Endodermal cell (in vitro differentiated cells): ENCODE data around the gene SAMD15. TPM values are rescaled to one million over a fixed set of nuclear protein-coding genes. Genes with fewer than 3 reads are reported as not detected.

Experiments
- DNase-seq: peaks from one replicate; pipeline ENCODE4 v3.0.0-alpha.2; 2017
- H3K27ac ChIP-seq: 2 replicates; pipeline ENCODE4 v1.5.1; 2013; ENCODE audit warnings: mild to moderate bottlenecking, low read depth, low read length, moderate library complexity
- H3K27me3 ChIP-seq: 2 replicates; pipeline ENCODE4 v1.6.1; 2013; ENCODE audit warnings: mild to moderate bottlenecking, low read length, moderate library complexity; ENCODE audit not compliant: insufficient read depth, control insufficient read depth, poor library complexity, severe bottlenecking
- H3K36me3 ChIP-seq: 2 replicates; pipeline ENCODE4 v1.7.0; 2013; ENCODE audit warnings: mild to moderate bottlenecking, low read length, moderate library complexity; ENCODE audit not compliant: control insufficient read depth, insufficient read depth
- H3K4me1 ChIP-seq: one replicate; pipeline ENCODE4 v1.7.0; 2013; ENCODE audit warnings: low read length; ENCODE audit not compliant: control insufficient read depth, insufficient read depth
- H3K4me3 ChIP-seq: 2 replicates; pipeline ENCODE4 v1.5.1; 2013; ENCODE audit warnings: mild to moderate bottlenecking, low read length, moderate library complexity
- H3K9ac ChIP-seq: 2 replicates; pipeline ENCODE4 v1.6.1; 2013; ENCODE audit warnings: mild to moderate bottlenecking, low read length, moderate library complexity; ENCODE audit not compliant: poor library complexity, severe bottlenecking; ENCODE audit errors: extremely low read depth
- H3K9me3 ChIP-seq: 2 replicates; pipeline ENCODE4 v1.6.1; 2013; ENCODE audit warnings: mild to moderate bottlenecking, low read length, moderate library complexity; ENCODE audit not compliant: control insufficient read depth
- H3K27ac Mint-ChIP-seq: 2 replicates; pipeline ENCODE4 v1.8.0; 2020; ENCODE audit warnings: mixed read lengths
- H3K27me3 Mint-ChIP-seq: 2 replicates; pipeline ENCODE4 v1.8.0; 2021; ENCODE audit warnings: mild to moderate bottlenecking, mixed read lengths; ENCODE audit not compliant: insufficient read depth
- H3K36me3 Mint-ChIP-seq: 2 replicates; pipeline ENCODE4 v1.8.0; 2020; ENCODE audit warnings: low read depth, mixed read lengths
- H3K4me1 Mint-ChIP-seq: 2 replicates; pipeline ENCODE4 v1.8.0; 2020; ENCODE audit warnings: mixed read lengths
- H3K4me3 Mint-ChIP-seq: 2 replicates; pipeline ENCODE4 v1.8.0; 2020; ENCODE audit warnings: mild to moderate bottlenecking, moderate library complexity, mixed read lengths
- H3K9me3 Mint-ChIP-seq: 2 replicates; pipeline ENCODE4 v1.8.0; 2020; ENCODE audit warnings: mild to moderate bottlenecking, mixed read lengths
- CTCF ChIP-seq: fragments of 200-600 bp; sonication (generic); conservative IDR thresholded peaks from 2 replicates; pipeline ENCODE4 v1.5.0; 2021; ENCODE audit warnings: antibody characterized with exemption, mild to moderate bottlenecking
- WGBS, 2 experiments: methylation state at CpG; one replicate each; pipeline versions ENCODE4 v1.1.5 to v1.1.7; 2013; ENCODE audit warnings: missing lambda C conversion rate in 2 of 2, mixed read lengths in 1 of 2; ENCODE audit not compliant: insufficient coverage in 1 of 2, insufficient read length in 1 of 2; 5-methylcytosine and 5-hydroxymethylcytosine counted together
- total RNA-seq, 2 donors: library from RNA; stranded (reverse); fragmentation: NEBNext Ultra II Directional in 1 of 2; extraction: Animal tissue kit (Norgen Biotek cat#: 25700) in 1 of 2; gene quantifications; 2 replicates in 1 of 2; 3 replicates in 1 of 2; pipeline ENCODE4 v1.2.1, GENCODE V29; 2021

Gene SAMD15
- total RNA-seq, 2 donors from 2014 or later: 4.3 to 5.5 TPM

GRCh38 chr14:77416836-77417235 is 39.7 kb downstream of the SAMD15 start:
- peaks cover 1% of the 10 kb centered on the region for H3K27me3 Mint-ChIP-seq
- WGBS, 2 experiments: 99 to 100% methylated on average over 1 to 8 of the region's 8 CpGs
- no peak overlapping the region for H3K4me3 ChIP-seq
- no peak for DNase-seq
- H3K27ac ChIP-seq: no peak overlapping the region
- peaks cover 15% of the 10 kb centered on the region for H3K36me3 ChIP-seq
- peaks cover 24% of the 10 kb centered on the region for H3K36me3 Mint-ChIP-seq
- no peak for TF ChIP-seq CTCF
- H3K27ac Mint-ChIP-seq: no peak overlapping the region
- H3K9ac ChIP-seq: no peak overlapping the region
- no peaks in the 10 kb centered on the region for H3K4me1 ChIP-seq
- no peaks in the 10 kb centered on the region for H3K27me3 ChIP-seq
- H3K4me3 Mint-ChIP-seq: no peak overlapping the region
- no peaks in the 10 kb centered on the region for H3K4me1 Mint-ChIP-seq
- H3K9me3 ChIP-seq: peaks cover 42% of the 10 kb centered on the region
- peaks cover 37% of the 10 kb centered on the region for H3K9me3 Mint-ChIP-seq

- Mint-ChIP-seq H3K36me3 (peaks cover 60% of the 10 kb centered on the region), H3K9me3 (peaks cover 37% of the 10 kb centered on the region), H3K4me3 (no peak overlapping the region), H3K27me3 (peaks cover 1% of the 10 kb centered on the region), H3K27ac (no peak overlapping the region), H3K4me1 (no peaks in the 10 kb centered on the region)
- DNase-seq: no peak
- H3K27ac ChIP-seq: no peak overlapping the region
- no peak for TF ChIP-seq CTCF
- H3K27me3 ChIP-seq: no peaks in the 10 kb centered on the region
- H3K9ac ChIP-seq: no peak overlapping the region
- H3K4me1 ChIP-seq: no peaks in the 10 kb centered on the region
- no peak overlapping the region for H3K4me3 ChIP-seq
- H3K9me3 ChIP-seq: peaks cover 42% of the 10 kb centered on the region
- peaks cover 56% of the 10 kb centered on the region for H3K36me3 ChIP-seq
- WGBS, 2 experiments: 90% methylated on average over 1 of the region's 2 CpGs; no CpG with 5 or more reads in 1 of the 2 experiments
Measured at GRCh38 chr14:77421201-77421600, 44.0 kb downstream of the SAMD15 start.

- Histone ChIP-seq H3K27ac (no peak within 1 kb of the TSS), H3K9me3 (peaks cover 29% of the 10 kb centered on the region), H3K9ac (no peak within 1 kb of the TSS), H3K4me1 (no peaks in the 10 kb centered on the region), H3K36me3 (peaks cover 78% of the 10 kb centered on the region), H3K27me3 (no peaks in the 10 kb centered on the region), H3K4me3 (no peak within 1 kb of the TSS)
- TF ChIP-seq CTCF: no peak
- no peak within 1 kb of the TSS for H3K4me3 Mint-ChIP-seq
- peaks cover 24% of the 10 kb centered on the region for H3K9me3 Mint-ChIP-seq
- H3K4me1 Mint-ChIP-seq: no peaks in the 10 kb centered on the region
- peaks cover 81% of the 10 kb centered on the region for H3K36me3 Mint-ChIP-seq
- no peak for DNase-seq
- no peak within 1 kb of the TSS for H3K27ac Mint-ChIP-seq
- no peaks in the 10 kb centered on the region for H3K27me3 Mint-ChIP-seq
- WGBS, 2 experiments: 88 to 100% methylated on average over 1 of the region's 1 CpG
Measured at GRCh38 chr14:77423423-77423822, 46.2 kb downstream of the SAMD15 start, which contains the start of gene NOXRED1. Gene NOXRED1 (minus strand): TSS chr14:77423523. CDS start chr14:77422889, 634 bp downstream.
